ENCODE data around the gene STARD13. TPM values are rescaled to one million over a fixed set of nuclear protein-coding genes. Genes with fewer than 3 reads are reported as not detected.

STARD13 gene
- total RNA-seq, 1 experiment from 2014 or later: 4.1 TPM

DNA sequence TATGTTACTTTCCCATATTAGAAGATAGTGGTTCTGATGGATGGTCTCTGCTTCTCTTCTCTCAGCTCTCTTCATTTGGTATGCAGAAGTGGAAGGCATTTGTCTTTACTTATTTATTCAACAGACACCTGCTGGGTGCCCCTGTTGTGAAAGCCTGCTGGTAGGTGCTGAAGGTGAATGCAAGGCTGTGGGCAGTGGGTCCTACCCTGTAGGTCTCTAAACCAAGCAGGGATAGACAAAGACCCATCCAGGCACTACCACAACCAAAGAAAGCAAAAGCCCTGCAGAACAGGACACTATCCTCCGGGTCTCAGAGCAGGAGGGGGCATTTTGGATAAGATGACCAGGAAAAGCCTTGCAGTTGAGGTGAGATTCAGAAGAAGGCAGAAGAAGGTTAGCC lies 106.1 kb downstream of the STARD13 start:
- TF ChIP-seq SIN3A (IDR thresholded peaks at IDR 0.05; ENCODE audit: low read depth) (no peak), SRF (IDR thresholded peaks at IDR 0.05; ENCODE audit: low read depth) (no peak), ATF3 (IDR thresholded peaks at IDR 0.05) (no peak), POLR2A (IDR thresholded peaks at IDR 0.05; ENCODE audit: borderline replicate concordance, extremely low read depth, insufficient read depth, insufficient read length) (no peak), ELF1 (IDR thresholded peaks at IDR 0.05; ENCODE audit: borderline replicate concordance, low read depth) (no peak), EZH2 (IDR thresholded peaks at IDR 0.05) (no peak), JUND (IDR thresholded peaks at IDR 0.05) (no peak), TCF7L2 (IDR thresholded peaks at IDR 0.05; ENCODE audit: borderline replicate concordance, extremely low read depth, insufficient read depth, insufficient read length) (no peak), FOSL1 (IDR thresholded peaks at IDR 0.05; ENCODE audit: low read depth) (no peak)
- no peak overlapping the region for H3K4me3 ChIP-seq (replicated peaks in 1 of 2; ENCODE audit: low read depth in 1 of 2, low read length in 2 of 2)
- no peaks in the 10 kb centered on the region for H3K27me3 ChIP-seq (ENCODE audit: insufficient read depth, low read length)
- RAD21 ChIA-PET (ENCODE audit: low non-redundant PET in 1 of 2, low total read pairs in 2 of 2, uncharacterized antibody in 2 of 2, unreplicated experiment in 2 of 2): no interaction called here
- H3K36me3 ChIP-seq (ENCODE audit: control insufficient read depth in 1 of 2, insufficient read depth in 2 of 2, low read length in 2 of 2): no peaks in the 10 kb centered on the region
- no peak overlapping the region for H3K4me2 ChIP-seq (ENCODE audit: low read length)
- H3K9ac ChIP-seq (ENCODE audit: low read length): no peak overlapping the region
- no peak overlapping the region for H3K27ac ChIP-seq (ENCODE audit: low read depth, low read length)
- no peak overlapping the region for H2AFZ ChIP-seq (ENCODE audit: low read depth, low read length, poor library complexity, severe bottlenecking)
- H3K9me2 ChIP-seq (ENCODE audit: insufficient read depth): no peaks in the 10 kb centered on the region
- intact Hi-C loops (cut with micrococcal nuclease): no loop called here
- CTCF ChIA-PET: no interaction called here
- H4K20me1 ChIP-seq (ENCODE audit: insufficient read depth): no peaks in the 10 kb centered on the region
- H3K4me1 ChIP-seq (ENCODE audit: control insufficient read depth in 1 of 2, insufficient read depth in 2 of 2, low read length in 2 of 2): no peaks in the 10 kb centered on the region
- BruUV-seq (replicated peaks): no TSS peak
- POLR2A ChIA-PET: no interaction called here
- no peak for ATAC-seq
- H3K9me3 ChIP-seq (ENCODE audit: control insufficient read depth in 1 of 2, insufficient read depth in 1 of 2, low read depth in 1 of 2, low read length in 2 of 2): no peaks in the 10 kb centered on the region
- DNase-seq (ENCODE audit: low read depth, low spot score): no peak
- no peaks in the 10 kb centered on the region for H3K79me2 ChIP-seq (ENCODE audit: insufficient read depth, low read length)

GRCh38 chr13:33178209-33178840 lies 107.2 kb downstream of the STARD13 start:
- Histone ChIP-seq H3K27ac (ENCODE audit: low read depth, low read length) (no peak overlapping the region), H4K20me1 (ENCODE audit: insufficient read depth) (no peaks in the 10 kb centered on the region), H3K79me2 (ENCODE audit: insufficient read depth, low read length) (no peaks in the 10 kb centered on the region), H3K4me1 (ENCODE audit: control insufficient read depth in 1 of 2, insufficient read depth in 2 of 2, low read length in 2 of 2) (no peaks in the 10 kb centered on the region; a peak in 1 of 4 replicates), H3K9me3 (ENCODE audit: control insufficient read depth in 1 of 2, insufficient read depth in 1 of 2, low read depth in 1 of 2, low read length in 2 of 2) (no peaks in the 10 kb centered on the region), H3K9ac (ENCODE audit: low read length) (no peak overlapping the region), H3K4me2 (ENCODE audit: low read length) (no peak overlapping the region), H3K9me2 (ENCODE audit: insufficient read depth) (no peaks in the 10 kb centered on the region), H2AFZ (ENCODE audit: low read depth, low read length, poor library complexity, severe bottlenecking) (no peak overlapping the region), H3K27me3 (ENCODE audit: insufficient read depth, low read length) (no peaks in the 10 kb centered on the region), H3K4me3 (replicated peaks in 1 of 2; ENCODE audit: low read depth in 1 of 2, low read length in 2 of 2) (no peak overlapping the region), H3K36me3 (ENCODE audit: control insufficient read depth in 1 of 2, insufficient read depth in 2 of 2, low read length in 2 of 2) (no peaks in the 10 kb centered on the region)
- intact Hi-C loops (cut with micrococcal nuclease): no loop called here
- ATAC-seq (no peak), DNase-seq (ENCODE audit: low read depth, low spot score) (no peak)
- CTCF ChIA-PET: no interaction called here
- POLR2A ChIA-PET: no interaction called here
- no TSS peak for BruUV-seq (replicated peaks)
- RAD21 ChIA-PET (ENCODE audit: low non-redundant PET in 1 of 2, low total read pairs in 2 of 2, uncharacterized antibody in 2 of 2, unreplicated experiment in 2 of 2): no interaction called here
- TF ChIP-seq TCF7L2 (IDR thresholded peaks at IDR 0.05; ENCODE audit: borderline replicate concordance, extremely low read depth, insufficient read depth, insufficient read length) (no peak), CTCF (IDR thresholded peaks at IDR 0.05 in 2 of 3, conservative IDR thresholded peaks at IDR 0.05 in 1 of 3; ENCODE audit: borderline replicate concordance in 1 of 3, insufficient read depth in 1 of 3, low read depth in 2 of 3, low read length in 2 of 3) (no peak), ZFX (IDR thresholded peaks at IDR 0.05) (no peak), EZH2 (IDR thresholded peaks at IDR 0.05) (no peak), ZBTB33 (IDR thresholded peaks at IDR 0.05; ENCODE audit: extremely low read depth, insufficient replicate concordance, low read length) (no peak), YY1 (IDR thresholded peaks at IDR 0.05; ENCODE audit: extremely low read depth, insufficient replicate concordance, low read depth, low read length) (no peak), SP1 (IDR thresholded peaks at IDR 0.05; ENCODE audit: low read depth) (no peak)
